Neural progenitor cell (in vitro differentiated cells): ENCODE measurements around the gene SSNA1. TPM values are rescaled to one million over a fixed set of nuclear protein-coding genes. Genes with fewer than 3 reads are reported as not detected.

ENCODE experiments used
- DNase-seq: peaks from one replicate; pipeline ENCODE4 v3.0.0-alpha.2; 2016; ENCODE audit warnings: low spot score
- H2AFZ ChIP-seq: fragments of 200-600 bp; sonication (generic); replicated peaks from 2 replicates; pipeline ENCODE4 v1.6.1; 2016; ENCODE audit warnings: antibody characterized with exemption
- H3F3A ChIP-seq: fragments of 200-600 bp; sonication (generic); 2 replicates; pipeline ENCODE4 v1.6.1; 2016; ENCODE audit warnings: antibody characterized with exemption, low read depth
- H3K27ac ChIP-seq: fragments of 200-600 bp; sonication (generic); 2 replicates; pipeline ENCODE4 v1.5.1; 2016; ENCODE audit warnings: mild to moderate bottlenecking
- H3K27me3 ChIP-seq: fragments of 200-600 bp; sonication (generic); 2 replicates; pipeline ENCODE4 v1.6.1; 2016; ENCODE audit warnings: mild to moderate bottlenecking, moderate library complexity
- H3K36me3 ChIP-seq: fragments of 200-600 bp; sonication (generic); 2 replicates; pipeline ENCODE4 v1.5.1; 2016
- H3K4me1 ChIP-seq: fragments of 200-600 bp; sonication (generic); 2 replicates; pipeline ENCODE4 v1.6.1; 2016; ENCODE audit warnings: mixed run types
- H3K4me2 ChIP-seq: fragments of 200-600 bp; sonication (generic); 2 replicates; pipeline ENCODE4 v1.6.1; 2016
- H3K4me3 ChIP-seq: fragments of 200-600 bp; sonication (generic); 2 replicates; pipeline ENCODE4 v1.5.1; 2016
- H3K79me2 ChIP-seq: fragments of 200-600 bp; sonication (generic); 2 replicates; pipeline ENCODE4 v1.6.1; 2016; ENCODE audit warnings: low read depth
- H3K9ac ChIP-seq: fragments of 200-600 bp; sonication (generic); 2 replicates; pipeline ENCODE4 v1.6.1; 2016
- H3K9me3 ChIP-seq: fragments of 200-600 bp; sonication (generic); 2 replicates; pipeline ENCODE4 v1.5.1; 2016; ENCODE audit warnings: low read depth
- H4K20me1 ChIP-seq: fragments of 200-600 bp; sonication (generic); 2 replicates; pipeline ENCODE4 v1.6.1; 2016; ENCODE audit warnings: low read depth
- H3K27ac Mint-ChIP-seq: 3 replicates; pipeline ENCODE4 v1.8.0; 2021; ENCODE audit warnings: mixed read lengths
- H3K27me3 Mint-ChIP-seq: 2 replicates; pipeline ENCODE4 v1.8.0; 2022; ENCODE audit warnings: low read depth, mild to moderate bottlenecking, inconsistent platforms, moderate library complexity, mixed read lengths; ENCODE audit not compliant: insufficient read depth
- H3K36me3 Mint-ChIP-seq: 3 replicates; pipeline ENCODE4 v1.8.0; 2021; ENCODE audit warnings: mixed read lengths
- H3K4me1 Mint-ChIP-seq: 3 replicates; pipeline ENCODE4 v1.8.0; 2021; ENCODE audit warnings: mixed read lengths
- H3K4me3 Mint-ChIP-seq: 3 replicates; pipeline ENCODE4 v1.8.0; 2021; ENCODE audit warnings: mild to moderate bottlenecking, moderate library complexity, mixed read lengths
- H3K9me3 Mint-ChIP-seq: 3 replicates; pipeline ENCODE4 v1.8.0; 2020; ENCODE audit warnings: mixed read lengths
- CTCF ChIP-seq: fragments of 200-600 bp; sonication (generic); IDR thresholded peaks from 2 replicates; pipeline ENCODE4 v1.5.1; 2017; ENCODE audit warnings: antibody characterized with exemption, mild to moderate bottlenecking
- EZH2 ChIP-seq: fragments of 200-600 bp; sonication (generic); IDR thresholded peaks from 2 replicates; pipeline ENCODE4 v1.6.1; 2017; ENCODE audit warnings: antibody characterized with exemption, mild to moderate bottlenecking, moderate library complexity
- EZH2phosphoT487 ChIP-seq: fragments of 200-600 bp; sonication (generic); IDR thresholded peaks from 2 replicates; pipeline ENCODE4 v1.6.1; 2017; ENCODE audit warnings: antibody characterized with exemption
- total RNA-seq: library from RNA; depleted of rRNA; stranded (reverse); fragments of >200 nt; gene quantifications from 2 replicates; pipeline ENCODE4 v1.2.3, GENCODE V29; 2015; ENCODE audit warnings: low replicate concordance

Gene SSNA1
- total RNA-seq, 1 donor from 2014 or later, result 27.9 TPM

GRCh38 chr9:137143459-137143858 lies 45.0 kb upstream of the SSNA1 start:
- H3K79me2 ChIP-seq, result no peaks in the 10 kb centered on the region
- no peaks in the 10 kb centered on the region for H3K36me3 ChIP-seq
- H3K9me3 ChIP-seq, result no peaks in the 10 kb centered on the region
- DNase-seq, result no peak
- H3K27ac ChIP-seq, result no peak overlapping the region
- no peaks in the 10 kb centered on the region for H3K36me3 Mint-ChIP-seq
- H3K27me3 Mint-ChIP-seq, result peaks cover 60% of the 10 kb centered on the region
- H3K4me3 Mint-ChIP-seq, result no peak overlapping the region
- no peak overlapping the region for H3K4me2 ChIP-seq
- TF ChIP-seq CTCF (no peak), EZH2phosphoT487 (no peak), EZH2 (no peak)
- no peak overlapping the region for H3K9ac ChIP-seq
- no peaks in the 10 kb centered on the region for H3K4me1 ChIP-seq
- peaks cover under 1% of the 10 kb centered on the region for H3F3A ChIP-seq
- H3K4me1 Mint-ChIP-seq, result peaks cover 2% of the 10 kb centered on the region
- no peak overlapping the region for H2AFZ ChIP-seq
- H4K20me1 ChIP-seq, result peaks cover 29% of the 10 kb centered on the region
- H3K27ac Mint-ChIP-seq, result no peak overlapping the region
- peaks cover 92% of the 10 kb centered on the region for H3K27me3 ChIP-seq
- no peak overlapping the region for H3K4me3 ChIP-seq
- H3K9me3 Mint-ChIP-seq, result no peaks in the 10 kb centered on the region

- H3K36me3 ChIP-seq, result no peaks in the 10 kb centered on the region
- no peaks in the 10 kb centered on the region for H3K9me3 ChIP-seq
- H3K27ac ChIP-seq, result no peak overlapping the region
- H3K36me3 Mint-ChIP-seq, result no peaks in the 10 kb centered on the region
- H3K79me2 ChIP-seq, result no peaks in the 10 kb centered on the region
- H3K9me3 Mint-ChIP-seq, result no peaks in the 10 kb centered on the region
- no peak for DNase-seq
- no peak overlapping the region for H3K4me2 ChIP-seq
- H2AFZ ChIP-seq, result no peak overlapping the region
- H3K27ac Mint-ChIP-seq, result no peak overlapping the region
- peaks cover 7% of the 10 kb centered on the region for H4K20me1 ChIP-seq
- H3F3A ChIP-seq, result peaks cover under 1% of the 10 kb centered on the region
- H3K27me3 Mint-ChIP-seq, result peaks cover 40% of the 10 kb centered on the region
- no peak overlapping the region for H3K4me3 ChIP-seq
- H3K27me3 ChIP-seq, result peaks cover 90% of the 10 kb centered on the region
- H3K4me1 ChIP-seq, result no peaks in the 10 kb centered on the region
- TF ChIP-seq EZH2phosphoT487 (no peak), EZH2 (no peak), CTCF (no peak)
- no peak overlapping the region for H3K4me3 Mint-ChIP-seq
- H3K9ac ChIP-seq, result no peak overlapping the region
- no peaks in the 10 kb centered on the region for H3K4me1 Mint-ChIP-seq
These were observed 42.5 kb upstream of the SSNA1 start for GRCh38 chr9:137145731-137146526.

GRCh38 chr9:137146527-137146918 lies 42.0 kb upstream of the SSNA1 start:
- H2AFZ ChIP-seq, result no peak overlapping the region
- H3K9ac ChIP-seq, result no peak overlapping the region
- H3F3A ChIP-seq, result peaks cover 6% of the 10 kb centered on the region
- H3K27ac ChIP-seq, result no peak overlapping the region
- H3K36me3 ChIP-seq, result no peaks in the 10 kb centered on the region
- Mint-ChIP-seq H3K4me1 (no peaks in the 10 kb centered on the region), H3K9me3 (peaks cover 3% of the 10 kb centered on the region), H3K27me3 (peaks cover 40% of the 10 kb centered on the region), H3K36me3 (no peaks in the 10 kb centered on the region), H3K27ac (no peak overlapping the region), H3K4me3 (no peak overlapping the region)
- no peaks in the 10 kb centered on the region for H3K4me1 ChIP-seq
- DNase-seq, result peak; percentile 39
- peaks cover under 1% of the 10 kb centered on the region for H4K20me1 ChIP-seq
- H3K9me3 ChIP-seq, result no peaks in the 10 kb centered on the region
- no peak overlapping the region for H3K4me3 ChIP-seq
- H3K27me3 ChIP-seq, result peaks cover 90% of the 10 kb centered on the region
- TF ChIP-seq CTCF (no peak), EZH2 (no peak), EZH2phosphoT487 (no peak)
- no peak overlapping the region for H3K4me2 ChIP-seq
- H3K79me2 ChIP-seq, result no peaks in the 10 kb centered on the region
